GM12873 (cell line): ENCODE data around the gene CD274.

Source experiments
- TF ChIP-seq, protein P1 (sequence below): IDR thresholded peaks from 2 replicates; pipeline ENCODE4 v1.5.1; 2012; ENCODE audit warnings: low read depth, mild to moderate bottlenecking, moderate library complexity, low read length, control low read depth; ENCODE audit not compliant: insufficient read depth; ENCODE audit errors: missing control alignments

CD274 gene

DNA sequence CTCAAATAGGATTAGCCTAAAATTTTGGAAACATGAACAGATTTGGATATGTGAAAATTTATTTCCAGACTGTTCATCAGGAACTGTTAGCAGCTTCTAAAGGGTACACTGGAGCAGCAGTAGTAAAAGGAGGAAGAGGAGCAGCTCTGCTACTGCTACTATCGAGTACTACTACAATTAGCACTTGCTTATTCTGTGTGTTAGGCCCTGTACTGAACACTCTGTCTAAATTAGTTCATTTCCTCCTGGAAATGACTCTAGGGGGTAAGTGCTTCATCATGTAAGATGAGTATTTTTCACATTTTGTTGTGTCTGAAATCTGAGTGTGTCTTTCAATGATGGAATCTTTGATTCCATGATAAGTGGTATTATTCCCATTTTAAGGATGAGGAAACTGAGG, 9.8 kb downstream of the CD274 start:
- TF ChIP-seq, protein P1, sequence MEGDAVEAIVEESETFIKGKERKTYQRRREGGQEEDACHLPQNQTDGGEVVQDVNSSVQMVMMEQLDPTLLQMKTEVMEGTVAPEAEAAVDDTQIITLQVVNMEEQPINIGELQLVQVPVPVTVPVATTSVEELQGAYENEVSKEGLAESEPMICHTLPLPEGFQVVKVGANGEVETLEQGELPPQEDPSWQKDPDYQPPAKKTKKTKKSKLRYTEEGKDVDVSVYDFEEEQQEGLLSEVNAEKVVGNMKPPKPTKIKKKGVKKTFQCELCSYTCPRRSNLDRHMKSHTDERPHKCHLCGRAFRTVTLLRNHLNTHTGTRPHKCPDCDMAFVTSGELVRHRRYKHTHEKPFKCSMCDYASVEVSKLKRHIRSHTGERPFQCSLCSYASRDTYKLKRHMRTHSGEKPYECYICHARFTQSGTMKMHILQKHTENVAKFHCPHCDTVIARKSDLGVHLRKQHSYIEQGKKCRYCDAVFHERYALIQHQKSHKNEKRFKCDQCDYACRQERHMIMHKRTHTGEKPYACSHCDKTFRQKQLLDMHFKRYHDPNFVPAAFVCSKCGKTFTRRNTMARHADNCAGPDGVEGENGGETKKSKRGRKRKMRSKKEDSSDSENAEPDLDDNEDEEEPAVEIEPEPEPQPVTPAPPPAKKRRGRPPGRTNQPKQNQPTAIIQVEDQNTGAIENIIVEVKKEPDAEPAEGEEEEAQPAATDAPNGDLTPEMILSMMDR, result no peak

DNA sequence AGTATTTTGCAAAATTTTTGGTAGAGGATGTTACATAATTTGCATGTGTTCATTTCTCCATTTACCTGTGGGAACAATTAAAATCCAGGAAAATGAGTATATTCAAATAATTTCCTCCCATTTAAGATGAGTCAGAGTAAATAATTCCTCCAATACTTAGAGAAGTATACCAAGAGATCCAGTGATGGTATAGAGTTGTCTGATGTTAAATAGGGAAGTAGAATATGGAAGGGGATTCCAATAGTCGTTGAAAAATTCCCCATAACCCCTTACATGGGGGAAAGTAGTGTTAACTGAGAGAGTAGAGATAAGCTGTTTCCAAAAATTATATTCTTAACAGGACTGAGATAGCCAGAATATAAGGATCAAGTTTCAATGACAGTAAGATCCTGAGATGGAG, 15.7 kb downstream of the CD274 start:
- TF ChIP-seq, protein P1, result no peak

DNA sequence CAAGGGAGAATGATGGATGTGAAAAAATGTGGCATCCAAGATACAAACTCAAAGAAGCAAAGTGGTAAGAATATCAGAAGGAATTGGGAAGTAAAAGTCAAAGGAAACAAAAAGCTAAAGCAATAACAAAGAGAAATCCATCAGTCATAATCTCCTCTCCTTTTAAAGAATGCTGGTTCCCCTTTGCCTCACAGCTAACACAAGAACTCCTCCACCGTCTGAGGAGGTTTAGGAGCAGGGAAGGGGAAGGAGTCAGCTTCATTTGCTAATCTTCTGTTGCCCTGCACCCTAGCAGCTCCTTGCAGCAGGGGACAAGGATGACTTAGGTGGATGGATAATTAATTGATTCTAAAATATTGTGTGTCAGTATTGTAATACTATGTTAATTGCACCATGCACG, 16.4 kb downstream of the CD274 start:
- TF ChIP-seq, protein P1, result no peak

DNA sequence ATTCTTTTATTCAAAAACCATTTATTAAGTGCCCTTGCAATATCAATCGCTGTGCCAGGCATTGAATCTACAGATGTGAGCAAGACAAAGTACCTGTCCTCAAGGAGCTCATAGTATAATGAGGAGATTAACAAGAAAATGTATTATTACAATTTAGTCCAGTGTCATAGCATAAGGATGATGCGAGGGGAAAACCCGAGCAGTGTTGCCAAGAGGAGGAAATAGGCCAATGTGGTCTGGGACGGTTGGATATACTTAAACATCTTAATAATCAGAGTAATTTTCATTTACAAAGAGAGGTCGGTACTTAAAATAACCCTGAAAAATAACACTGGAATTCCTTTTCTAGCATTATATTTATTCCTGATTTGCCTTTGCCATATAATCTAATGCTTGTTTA, 18.5 kb downstream of the CD274 start:
- TF ChIP-seq, protein P1, result no peak

DNA sequence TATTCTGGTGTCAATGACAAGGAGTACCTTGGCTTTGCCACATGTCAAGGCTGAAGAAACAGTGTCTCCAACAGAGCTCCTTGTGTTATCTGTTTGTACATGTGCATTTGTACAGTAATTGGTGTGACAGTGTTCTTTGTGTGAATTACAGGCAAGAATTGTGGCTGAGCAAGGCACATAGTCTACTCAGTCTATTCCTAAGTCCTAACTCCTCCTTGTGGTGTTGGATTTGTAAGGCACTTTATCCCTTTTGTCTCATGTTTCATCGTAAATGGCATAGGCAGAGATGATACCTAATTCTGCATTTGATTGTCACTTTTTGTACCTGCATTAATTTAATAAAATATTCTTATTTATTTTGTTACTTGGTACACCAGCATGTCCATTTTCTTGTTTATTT, 19.8 kb downstream of the CD274 start:
- TF ChIP-seq, protein P1, result no peak

DNA sequence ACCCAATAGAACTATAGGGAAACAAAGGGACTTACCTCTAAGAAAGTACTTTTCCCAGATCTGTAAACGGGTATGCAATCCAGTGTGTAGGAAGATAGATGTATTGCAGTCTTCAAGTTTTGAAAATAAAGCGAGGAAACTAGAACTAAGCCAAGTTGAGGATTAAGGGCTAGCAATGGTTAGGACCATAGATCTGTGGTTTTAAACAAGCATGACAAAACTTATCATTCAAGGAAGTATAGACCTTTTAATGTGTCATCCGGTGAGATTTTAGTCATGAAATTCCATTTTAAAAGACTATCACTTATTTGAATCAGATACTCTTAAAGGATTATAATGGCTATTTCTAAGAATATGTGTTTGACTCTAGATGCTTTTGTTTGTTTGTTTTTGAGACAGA, 20.5 kb downstream of the CD274 start:
- TF ChIP-seq, protein P1, result no peak

DNA sequence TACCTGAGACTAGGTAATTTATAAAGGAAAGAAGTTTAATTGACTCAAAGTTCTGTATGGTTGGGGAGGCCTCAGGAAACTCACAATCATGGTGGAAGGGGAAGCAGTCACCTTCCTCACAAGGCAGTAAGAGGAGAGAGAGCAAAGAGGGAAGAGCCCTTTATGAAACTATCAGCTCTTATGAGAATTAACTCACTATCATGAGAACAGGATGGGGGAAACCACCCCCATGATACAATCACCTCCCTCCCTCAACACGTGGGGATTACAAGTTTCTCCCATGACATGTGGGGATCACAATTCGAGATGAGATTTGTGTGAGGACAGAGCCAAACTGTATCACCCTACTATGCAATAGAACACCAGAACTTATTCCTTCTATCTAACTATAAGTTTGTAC, 27.9 kb downstream of the CD274 start:
- TF ChIP-seq, protein P1, result no peak
